Activated CD4-positive, alpha-beta T cell treated with anti-CD3 and anti-CD28 coated beads, Interleukin-2, amount 50 U/mL, for 16 hours (primary cell): ENCODE results near the gene TRPV3.
"Not testable (repeated sequence)": the region's sequence is repeated elsewhere in the genome, so short reads cannot be mapped to it uniquely, and the experiment has no call there.

Experiments used
- DNase-seq: peaks from one replicate; pipeline ENCODE4 v3.0.0-alpha.2; 2020

Gene TRPV3

GRCh38 chr17:3573246-3574100, 15.9 kb upstream of the TRPV3 start:
- no peak for DNase-seq

DNA sequence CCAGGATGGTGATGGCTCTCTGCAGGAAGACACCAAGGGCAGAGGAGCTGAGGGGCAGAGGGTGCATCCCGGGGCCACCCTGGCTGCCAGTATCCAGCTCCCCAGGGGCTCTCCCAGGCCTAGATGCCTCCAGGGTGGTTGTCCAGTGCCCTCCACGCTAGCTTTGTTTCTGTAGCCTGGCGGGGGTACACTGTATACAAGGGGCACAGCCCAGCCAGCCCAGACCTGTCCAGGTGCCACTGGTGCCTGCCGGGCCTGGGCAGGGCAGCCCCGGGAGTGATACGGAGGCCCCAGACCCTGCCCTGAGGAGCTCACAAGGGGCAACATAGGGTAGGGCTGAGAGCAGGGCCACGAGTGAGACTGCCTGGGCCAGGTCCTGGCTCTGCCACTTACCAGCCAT, 14.6 kb upstream of the TRPV3 start:
- DNase-seq: no peak

DNA sequence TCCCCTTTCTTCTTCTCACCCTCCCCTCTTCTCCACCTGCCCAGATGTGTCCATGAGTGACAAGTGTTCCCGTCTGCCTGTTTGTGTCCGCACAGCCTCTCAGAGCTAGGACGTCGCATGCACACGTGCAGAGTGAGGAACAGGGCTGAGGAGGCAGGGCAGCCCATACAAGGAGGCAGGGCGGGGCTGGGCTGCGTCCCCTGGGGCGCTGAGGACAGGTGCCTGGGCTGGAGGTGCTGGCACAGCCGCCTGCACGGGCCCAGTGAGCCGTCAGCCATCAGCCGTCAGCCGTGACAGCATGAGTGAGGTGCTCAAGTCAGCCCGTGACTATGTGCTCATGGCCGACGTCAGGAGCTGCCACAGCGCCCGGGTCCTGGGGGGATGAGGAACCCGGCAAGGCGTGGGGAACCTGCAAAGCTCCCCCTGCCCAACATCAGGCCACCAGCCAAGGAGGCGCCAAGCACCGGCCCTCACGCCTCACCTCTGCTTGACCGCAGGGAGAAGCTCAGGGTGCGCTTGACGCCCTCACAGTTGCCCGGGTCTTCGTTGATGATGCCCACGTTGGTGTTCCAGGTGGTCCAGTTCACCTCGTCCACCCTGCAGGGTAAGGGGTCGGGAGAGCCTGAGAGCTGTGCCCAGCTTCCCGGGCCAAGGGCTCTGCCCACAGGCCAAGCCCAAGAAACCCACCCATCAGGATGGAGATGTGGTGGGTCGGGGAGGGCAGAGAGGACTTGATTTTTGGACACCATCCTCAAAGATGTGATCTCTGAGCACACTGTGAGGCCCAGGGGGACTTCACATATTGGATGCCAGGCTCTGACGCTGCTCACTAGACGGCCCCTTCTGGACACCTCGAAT, 13.7 kb upstream of the TRPV3 start:
- no peak for DNase-seq

DNA sequence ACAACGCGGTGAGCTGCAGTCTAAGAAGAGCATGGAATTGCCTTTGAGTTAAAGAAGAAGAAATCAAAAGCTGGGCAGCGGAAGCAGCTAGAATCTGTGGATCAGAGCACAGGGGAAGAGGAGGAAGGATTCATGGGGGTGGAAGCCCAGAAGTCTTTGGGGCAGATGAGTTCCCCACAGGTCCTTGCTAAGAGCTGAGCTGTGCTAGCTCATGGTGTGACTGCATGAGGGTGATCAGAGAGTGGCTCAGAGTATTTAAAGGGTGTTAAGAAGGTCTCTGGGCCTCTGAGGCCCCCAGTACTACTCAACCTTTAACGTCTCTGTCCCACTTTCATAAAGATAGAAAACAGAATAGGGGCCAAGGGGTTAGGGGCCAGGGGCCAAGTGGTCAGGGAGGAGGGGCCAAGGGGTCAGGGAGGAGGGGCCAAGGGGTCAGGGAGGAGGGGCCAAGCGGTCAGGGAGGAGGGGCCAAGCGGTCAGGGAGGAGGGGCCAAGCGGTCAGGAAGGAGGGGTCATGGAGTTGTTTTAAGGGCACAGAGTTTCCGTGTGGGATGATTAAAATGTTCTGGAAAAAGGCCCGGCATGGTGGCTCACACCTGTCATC, 12.0 kb upstream of the TRPV3 start:
- no peak for DNase-seq

DNA sequence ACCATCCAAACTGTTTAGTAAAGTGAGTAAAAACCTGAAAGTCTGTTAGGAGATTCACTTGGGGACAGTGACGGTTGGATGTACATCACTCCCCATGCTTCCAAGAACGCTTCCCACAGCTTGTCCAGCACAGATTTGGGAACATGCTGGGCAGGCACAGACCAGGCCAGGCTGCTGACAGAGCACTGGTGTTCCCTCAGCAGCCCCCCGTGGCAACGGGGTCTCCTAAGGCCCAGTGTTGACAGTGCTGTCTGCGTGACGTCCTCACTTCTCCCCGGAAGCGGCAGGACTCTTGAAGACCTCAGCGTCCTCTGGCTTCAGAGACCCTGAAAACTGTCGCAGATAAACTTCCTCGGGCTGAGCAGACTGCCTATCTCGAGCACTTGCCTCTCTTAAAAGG, 8.9 kb upstream of the TRPV3 start:
- no peak for DNase-seq

- DNase-seq: no peak
Measured at GRCh38 chr17:3565143-3565542, 7.5 kb upstream of the TRPV3 start.

DNA sequence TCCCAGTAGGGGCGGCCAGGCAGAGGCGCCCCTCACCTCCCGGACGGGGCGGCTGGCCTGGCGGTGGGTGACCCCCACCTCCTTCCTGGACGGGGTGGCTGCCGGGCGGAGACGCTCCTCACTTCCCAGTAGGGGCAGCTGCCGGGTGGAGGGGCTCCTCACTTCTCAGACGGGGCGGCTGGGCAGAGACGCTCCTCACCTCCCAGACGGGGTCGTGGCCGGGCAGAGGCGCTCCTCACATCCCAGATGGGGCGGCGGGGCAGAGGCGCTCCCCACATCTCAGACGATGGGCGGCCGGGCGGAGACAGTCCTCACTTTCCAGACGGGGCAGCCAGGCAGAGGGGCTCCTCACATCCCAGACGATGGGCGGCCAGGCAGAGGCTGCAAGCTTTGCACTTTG, 6.6 kb upstream of the TRPV3 start:
- DNase-seq: not testable (repeated sequence)

- no peak for DNase-seq
Measured at GRCh38 chr17:3559270-3559645, 1.6 kb upstream of the TRPV3 start.

DNA sequence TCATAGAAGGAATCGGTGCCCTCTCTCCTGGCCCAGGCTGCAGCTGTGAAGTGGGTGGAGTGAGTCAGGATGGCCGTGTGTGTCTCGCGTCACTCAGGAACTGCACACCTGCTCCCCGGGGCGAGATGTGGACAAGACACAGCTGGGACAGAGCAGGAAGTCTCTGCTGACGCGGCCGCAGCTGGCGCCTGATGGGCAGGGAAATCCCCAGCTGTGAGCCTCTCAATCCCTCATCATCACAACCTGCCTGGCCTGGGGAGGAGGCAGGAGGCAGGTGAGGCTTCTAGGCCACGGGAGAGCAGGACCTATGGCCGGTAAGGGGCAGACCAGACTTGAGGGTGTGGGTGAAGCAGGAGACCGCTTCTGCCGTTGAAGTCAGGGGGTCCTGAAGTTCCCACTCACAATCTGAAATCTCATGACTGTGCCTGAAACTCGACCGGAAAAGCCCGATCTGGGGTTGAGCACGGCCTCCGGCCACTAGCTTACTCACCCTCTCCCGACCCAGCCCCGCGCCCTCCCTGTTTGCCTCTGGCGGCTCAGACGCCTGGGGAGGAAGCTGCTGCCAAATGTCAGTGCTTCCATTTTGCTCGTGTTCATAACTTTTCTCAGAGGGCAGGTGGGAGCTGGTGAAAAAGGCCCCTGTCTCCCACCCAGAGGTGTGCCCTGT, 1.1 kb upstream of the TRPV3 start:
- peak; percentile 56 for DNase-seq

- no peak for DNase-seq
Measured at GRCh38 chr17:3556916-3557767, 470 bp downstream of the TRPV3 start.

GRCh38 chr17:3556239-3556915, 1.2 kb downstream of the TRPV3 start:
- no peak for DNase-seq

DNA sequence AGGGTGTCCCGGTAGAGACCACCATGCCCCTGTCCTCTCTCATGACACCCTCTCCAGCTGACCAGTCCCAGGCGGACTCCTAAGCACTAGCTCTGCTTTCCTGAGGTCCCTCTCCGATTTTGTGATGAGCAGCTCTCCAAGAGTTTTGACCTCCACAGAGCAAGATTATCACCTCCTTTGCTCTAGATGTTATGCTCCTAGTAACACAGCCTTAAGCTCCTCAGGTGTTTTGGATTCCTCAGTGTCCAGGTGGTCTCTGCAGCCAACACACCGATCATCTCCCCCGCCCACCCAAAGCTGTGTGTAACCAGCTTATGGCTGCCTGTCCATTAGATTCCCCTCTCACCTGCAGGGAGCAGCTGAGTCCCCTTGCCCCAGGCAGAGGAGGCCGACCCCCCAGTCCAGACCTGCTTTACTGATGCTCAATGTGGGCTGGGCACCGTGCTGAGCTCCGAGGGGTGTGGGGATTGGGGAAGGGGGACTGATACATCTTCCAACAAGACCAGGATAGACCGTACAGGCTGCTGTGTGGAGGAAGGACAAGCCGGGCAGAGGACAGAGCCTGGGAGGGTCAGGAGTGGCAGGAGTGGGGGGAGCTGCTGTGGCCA, 2.3 kb downstream of the TRPV3 start:
- DNase-seq: no peak

- no peak for DNase-seq
Measured at GRCh38 chr17:3554440-3554839, 3.2 kb downstream of the TRPV3 start.

DNA sequence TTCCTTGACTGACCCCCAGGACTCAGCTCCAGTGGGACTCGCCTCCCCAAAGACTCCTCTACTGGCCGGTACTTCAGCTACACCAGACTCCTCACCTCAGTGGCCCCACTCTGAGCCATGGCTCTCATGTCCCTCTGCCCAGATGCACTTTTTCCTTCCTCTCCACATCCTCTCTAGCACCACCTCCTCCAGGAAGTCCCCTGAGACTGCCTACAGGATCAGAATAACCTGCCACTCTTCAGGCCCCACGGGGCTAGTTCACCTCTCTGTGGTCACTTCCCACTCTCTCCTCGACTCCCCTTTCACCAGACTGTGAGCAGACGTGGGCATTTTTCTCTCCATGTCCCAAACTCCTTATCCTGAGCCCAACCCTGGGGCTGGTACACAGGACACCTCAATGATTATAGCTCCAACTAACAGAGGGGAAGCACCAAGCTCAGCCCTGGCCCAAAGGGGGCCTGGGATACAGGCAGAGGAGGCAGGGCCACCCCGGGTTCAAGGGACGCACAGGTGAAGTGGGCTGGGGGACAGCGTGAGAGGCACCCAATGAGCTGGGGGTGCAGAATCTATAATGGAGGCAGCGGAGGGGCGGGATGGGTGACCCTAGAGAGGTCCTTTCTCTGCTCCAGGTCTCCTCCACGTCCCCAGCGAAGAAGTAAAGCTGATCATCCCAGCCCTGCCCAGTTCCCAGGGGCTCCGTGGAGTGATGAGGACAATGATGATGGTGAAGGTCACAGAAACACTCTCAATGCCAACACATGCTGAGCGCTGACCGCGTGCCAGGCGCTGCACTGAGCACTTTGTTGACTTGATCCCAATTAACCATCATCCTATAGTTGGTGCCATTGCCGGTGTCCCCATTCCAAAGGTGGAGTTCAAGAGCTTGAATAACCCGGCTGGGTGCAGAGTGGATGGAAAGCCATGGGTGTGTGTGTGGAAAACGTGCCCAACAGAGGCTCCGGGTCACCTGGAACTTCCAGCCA, 3.9 kb downstream of the TRPV3 start:
- DNase-seq: no peak

DNA sequence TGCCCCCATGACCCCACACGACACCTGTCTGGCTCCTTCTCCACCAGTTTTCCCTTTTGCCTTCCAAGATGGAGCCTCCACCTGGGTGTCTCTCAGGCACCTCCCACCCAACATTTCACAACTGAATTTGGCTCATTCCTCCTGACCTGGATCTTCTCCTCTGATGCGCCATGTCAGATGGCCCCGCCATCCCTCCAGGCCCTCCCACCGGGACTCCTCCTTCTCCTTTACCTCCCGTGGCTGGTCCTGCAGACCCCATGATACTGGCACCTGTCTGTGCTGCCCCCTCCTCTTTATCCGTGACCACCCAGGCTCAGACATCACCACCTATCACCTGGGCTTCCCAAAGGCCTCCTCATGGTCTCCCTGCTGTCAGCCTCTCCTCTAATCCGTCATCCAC, 4.7 kb downstream of the TRPV3 start:
- DNase-seq: no peak

DNA sequence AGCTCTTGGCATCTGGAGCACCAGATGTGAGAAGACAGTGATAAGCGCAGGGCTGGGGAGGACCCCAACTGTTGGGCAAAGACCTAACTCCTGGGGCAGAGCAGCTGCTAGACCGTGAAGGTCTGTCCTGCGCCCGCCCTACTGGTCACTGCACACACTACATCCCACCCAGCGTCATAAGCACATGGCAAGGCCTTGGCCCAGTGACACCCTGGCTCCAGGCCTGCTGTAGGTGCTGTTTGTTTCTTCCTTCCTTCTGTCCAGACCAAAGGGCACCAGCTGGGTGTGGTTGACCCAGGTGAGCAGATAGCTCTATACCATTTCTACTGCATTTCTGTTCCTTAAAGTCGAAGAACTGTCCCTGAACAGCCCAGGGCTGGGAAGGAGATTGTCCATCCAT, 6.4 kb downstream of the TRPV3 start:
- DNase-seq: no peak

- no peak for DNase-seq
Measured at GRCh38 chr17:3549610-3550162, 7.9 kb downstream of the TRPV3 start.

GRCh38 chr17:3547628-3548027, 10.0 kb downstream of the TRPV3 start:
- DNase-seq: no peak

DNA sequence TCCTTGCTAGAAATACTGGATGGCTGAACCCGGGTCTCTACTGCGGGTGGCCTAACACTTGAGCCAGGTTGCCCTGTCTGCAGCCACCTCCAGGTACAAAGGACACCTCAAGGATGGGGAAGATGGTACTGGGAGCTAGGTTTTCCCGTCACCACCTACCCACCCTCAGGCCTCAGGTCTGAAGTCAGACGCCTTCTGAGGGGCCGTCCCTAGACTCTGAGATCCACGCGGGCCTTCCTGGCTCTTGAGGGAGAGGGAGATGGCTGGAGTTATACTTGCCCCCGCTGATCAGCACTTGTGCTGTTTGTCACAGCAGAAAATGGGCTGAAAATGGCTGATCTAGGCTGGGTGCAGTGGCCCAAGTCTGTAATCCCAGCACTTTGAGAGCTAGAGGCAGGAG, 10.6 kb downstream of the TRPV3 start:
- no peak for DNase-seq

- no peak for DNase-seq
Measured at GRCh38 chr17:3546521-3546920, 11.1 kb downstream of the TRPV3 start.
